ENCODE data around the gene SYT12.

DNA sequence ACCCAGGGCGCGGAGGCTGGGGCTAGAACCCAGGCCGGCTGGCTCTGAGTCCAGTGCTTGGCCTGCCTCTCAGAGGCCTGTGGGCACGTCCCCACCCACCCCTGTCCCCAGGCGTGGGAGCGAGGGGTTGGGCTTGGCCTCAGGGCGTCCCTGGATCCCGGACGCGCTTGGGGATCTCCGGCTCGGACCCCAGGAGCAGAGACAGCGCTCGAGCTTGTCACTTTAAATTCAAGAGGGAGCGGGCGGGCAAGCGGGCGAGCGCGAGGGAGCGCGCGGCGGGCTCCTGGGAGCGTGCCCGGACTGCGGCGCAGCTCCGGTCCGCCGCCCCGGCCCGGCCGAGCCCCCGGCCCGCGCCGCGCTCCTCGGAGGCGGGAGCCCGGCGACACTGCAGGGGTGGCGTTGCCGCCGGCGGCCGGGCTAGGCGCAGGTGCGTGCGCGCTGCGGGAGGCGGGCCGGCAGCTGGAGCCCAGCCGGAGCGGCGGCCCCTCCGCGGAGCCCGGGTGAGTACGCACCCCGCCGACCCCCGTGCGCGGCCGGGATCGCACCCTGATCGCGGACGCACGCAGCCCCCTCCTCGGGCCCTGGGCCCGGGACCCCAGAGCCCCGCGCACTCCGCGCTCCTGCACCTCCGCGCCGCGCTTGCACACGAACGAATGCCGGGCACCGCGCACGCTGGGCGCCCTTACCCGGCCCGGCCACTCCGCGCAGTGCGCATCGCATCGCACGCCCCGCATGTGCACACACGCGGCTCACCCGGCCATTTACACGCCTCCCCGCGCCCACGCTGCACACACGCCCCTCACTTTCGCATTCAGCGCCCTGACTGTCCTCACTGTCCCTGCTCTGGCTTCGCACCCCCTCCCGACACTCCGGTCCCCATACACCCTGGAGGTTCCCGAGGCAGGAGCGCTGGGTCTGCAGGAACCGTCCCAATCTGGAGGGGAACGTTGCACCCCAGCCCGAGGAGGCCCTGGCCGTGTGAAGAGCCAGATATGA lies at the start of gene SYT12:
- TF ChIP-seq CTCF (IDR thresholded peaks at IDR 0.05) (no peak), NFYB (CRISPR knock-in tag; conservative IDR thresholded peaks at IDR 0.05; ENCODE audit: low read depth) (no peak), HMGXB4 (CRISPR knock-in tag; IDR thresholded peaks at IDR 0.05) (no peak), TP53 (CRISPR knock-in tag; IDR thresholded peaks at IDR 0.05) (no peak), NFE2L1 (CRISPR knock-in tag; IDR thresholded peaks at IDR 0.05) (no peak), CREM (CRISPR knock-in tag; IDR thresholded peaks at IDR 0.05) (no peak), IRF1 (CRISPR knock-in tag; IDR thresholded peaks at IDR 0.05) (no peak)
- TF ChIP-seq, protein P1, sequence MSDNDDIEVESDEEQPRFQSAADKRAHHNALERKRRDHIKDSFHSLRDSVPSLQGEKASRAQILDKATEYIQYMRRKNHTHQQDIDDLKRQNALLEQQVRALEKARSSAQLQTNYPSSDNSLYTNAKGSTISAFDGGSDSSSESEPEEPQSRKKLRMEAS (CRISPR knock-in tag; IDR thresholded peaks at IDR 0.05): peak; percentile 51; the same call in 1 of the 2 replicates

All from WTC11 (cell line).